Adipocyte (in vitro differentiated cells): ENCODE measurements around the gene MORN1.

ENCODE experiments used
- DNase-seq: peaks from one replicate; pipeline ENCODE4 v3.0.0-alpha.2; 2015; ENCODE audit warnings: low read depth
- H3K27me3 ChIP-seq: replicated peaks from 2 replicates; pipeline ENCODE4 v1.7.0; 2013; ENCODE audit warnings: mild to moderate bottlenecking, low read length, moderate library complexity; ENCODE audit not compliant: control insufficient read depth, insufficient read depth
- H3K36me3 ChIP-seq: 2 replicates; pipeline ENCODE4 v1.7.0; 2013; ENCODE audit warnings: low read length, mild to moderate bottlenecking, moderate library complexity; ENCODE audit not compliant: control insufficient read depth, insufficient read depth, severe bottlenecking
- H3K4me1 ChIP-seq: 2 replicates; pipeline ENCODE4 v1.7.0; 2013; ENCODE audit warnings: mild to moderate bottlenecking, low read length, moderate library complexity; ENCODE audit not compliant: control insufficient read depth, insufficient read depth
- H3K4me3 ChIP-seq: 2 replicates; pipeline ENCODE4 v1.7.0; 2013; ENCODE audit warnings: mild to moderate bottlenecking, low read length, moderate library complexity
- H3K9ac ChIP-seq: 2 replicates; pipeline ENCODE4 v1.7.0; 2013; ENCODE audit warnings: mild to moderate bottlenecking, low read length, moderate library complexity
- H3K9me3 ChIP-seq: 2 replicates; pipeline ENCODE4 v1.7.0; 2013; ENCODE audit warnings: mild to moderate bottlenecking, low read length, moderate library complexity; ENCODE audit not compliant: control insufficient read depth

MORN1 gene

DNA sequence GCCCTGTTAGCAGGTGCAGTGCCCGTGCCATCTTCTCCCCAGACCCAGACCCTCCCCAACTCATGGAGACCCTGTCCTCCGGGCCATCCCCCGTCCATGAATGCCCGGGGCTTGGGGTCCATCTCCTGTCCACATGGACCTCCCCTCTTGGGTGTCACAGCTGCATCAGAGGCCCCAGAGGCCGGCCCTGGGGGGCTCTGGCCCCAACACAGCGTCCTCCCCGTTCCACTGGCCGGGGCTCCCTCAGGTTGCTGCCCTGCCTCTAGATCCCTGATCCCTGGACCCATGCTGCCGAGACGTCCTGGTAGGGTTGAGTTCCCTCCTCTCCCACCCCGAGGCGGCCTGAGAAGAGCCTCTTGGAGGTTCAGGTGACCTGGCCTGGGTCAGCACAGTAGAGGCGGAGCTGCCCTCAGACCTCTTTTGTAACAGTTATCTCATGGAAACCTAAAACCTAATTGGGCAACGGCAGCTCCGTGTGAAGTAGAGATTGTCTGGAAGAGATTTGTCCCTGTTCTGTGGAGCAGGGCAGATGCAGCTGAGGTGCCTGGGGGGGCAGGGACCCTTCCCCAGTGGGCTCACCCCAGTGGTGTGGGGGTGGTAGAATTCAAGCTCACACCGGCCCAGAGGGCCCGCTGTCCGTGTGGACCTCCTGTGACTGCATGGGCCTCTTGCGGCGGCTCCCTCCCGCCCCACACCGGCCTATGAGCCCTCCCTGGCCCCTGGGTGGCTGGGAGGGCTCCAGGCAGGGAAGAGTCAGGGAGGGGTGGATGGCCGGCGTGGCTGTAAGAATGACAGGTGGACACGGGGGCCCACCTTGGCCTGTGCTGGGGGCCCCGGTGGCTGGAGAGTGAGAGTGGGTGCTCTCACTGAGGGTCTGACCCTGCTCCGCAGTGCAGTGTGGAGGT is 107.1 kb downstream of the MORN1 start:
- Histone ChIP-seq H3K9ac (no peak overlapping the region), H3K4me1 (peaks cover 15% of the 10 kb centered on the region), H3K4me3 (no peak overlapping the region), H3K9me3 (no peaks in the 10 kb centered on the region), H3K36me3 (no peaks in the 10 kb centered on the region), H3K27me3 (no peaks in the 10 kb centered on the region)
- no peak for DNase-seq

- DNase-seq, result no peak
- no peak overlapping the region for H3K4me3 ChIP-seq
- no peaks in the 10 kb centered on the region for H3K27me3 ChIP-seq
- H3K9me3 ChIP-seq, result no peaks in the 10 kb centered on the region
- H3K4me1 ChIP-seq, result peaks cover 23% of the 10 kb centered on the region
- H3K36me3 ChIP-seq, result no peaks in the 10 kb centered on the region
- H3K9ac ChIP-seq, result no peak overlapping the region
These were observed 107.9 kb downstream of the MORN1 start for GRCh38 chr1:2283371-2283990.

- peaks cover 30% of the 10 kb centered on the region for H3K4me1 ChIP-seq
- DNase-seq, result no peak
- no peak overlapping the region for H3K9ac ChIP-seq
- peaks cover 3% of the 10 kb centered on the region for H3K36me3 ChIP-seq
- H3K4me3 ChIP-seq, result no peak overlapping the region
- H3K27me3 ChIP-seq, result no peaks in the 10 kb centered on the region
- no peaks in the 10 kb centered on the region for H3K9me3 ChIP-seq
These were observed 108.6 kb downstream of the MORN1 start for GRCh38 chr1:2282556-2283270.

DNA sequence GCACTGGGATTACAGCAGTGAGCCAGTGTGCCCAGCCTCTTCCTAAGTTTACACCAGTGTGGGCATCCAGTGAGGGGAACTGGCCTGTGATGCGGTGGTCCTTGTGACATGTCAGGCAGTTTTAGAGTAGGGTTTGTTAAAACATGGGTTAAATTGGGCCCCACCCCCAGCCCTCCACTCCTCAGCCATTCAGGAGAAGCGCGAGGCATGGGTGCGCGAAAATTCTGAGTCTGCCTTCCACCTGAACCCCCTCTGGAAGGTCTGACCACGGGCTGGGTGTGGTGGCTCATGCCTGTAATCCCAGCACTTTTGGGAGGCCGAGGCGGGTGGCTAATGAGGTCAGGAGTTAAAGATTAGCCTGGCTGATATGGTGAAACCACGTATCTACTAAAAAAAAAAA is 111.5 kb downstream of the MORN1 start:
- Histone ChIP-seq H3K9ac (peak overlapping the region; percentile 63), H3K9me3 (no peaks in the 10 kb centered on the region), H3K4me1 (peaks cover 57% of the 10 kb centered on the region), H3K27me3 (no peaks in the 10 kb centered on the region), H3K4me3 (no peak overlapping the region), H3K36me3 (peaks cover 5% of the 10 kb centered on the region)
- no peak for DNase-seq

- Histone ChIP-seq H3K36me3 (peaks cover 5% of the 10 kb centered on the region), H3K4me3 (no peak overlapping the region), H3K27me3 (no peaks in the 10 kb centered on the region), H3K4me1 (peaks cover 58% of the 10 kb centered on the region), H3K9ac (peak overlapping the region; percentile 63), H3K9me3 (no peaks in the 10 kb centered on the region)
- DNase-seq, result peak; percentile 73
These were observed 112.1 kb downstream of the MORN1 start for GRCh38 chr1:2279210-2279639.

DNA sequence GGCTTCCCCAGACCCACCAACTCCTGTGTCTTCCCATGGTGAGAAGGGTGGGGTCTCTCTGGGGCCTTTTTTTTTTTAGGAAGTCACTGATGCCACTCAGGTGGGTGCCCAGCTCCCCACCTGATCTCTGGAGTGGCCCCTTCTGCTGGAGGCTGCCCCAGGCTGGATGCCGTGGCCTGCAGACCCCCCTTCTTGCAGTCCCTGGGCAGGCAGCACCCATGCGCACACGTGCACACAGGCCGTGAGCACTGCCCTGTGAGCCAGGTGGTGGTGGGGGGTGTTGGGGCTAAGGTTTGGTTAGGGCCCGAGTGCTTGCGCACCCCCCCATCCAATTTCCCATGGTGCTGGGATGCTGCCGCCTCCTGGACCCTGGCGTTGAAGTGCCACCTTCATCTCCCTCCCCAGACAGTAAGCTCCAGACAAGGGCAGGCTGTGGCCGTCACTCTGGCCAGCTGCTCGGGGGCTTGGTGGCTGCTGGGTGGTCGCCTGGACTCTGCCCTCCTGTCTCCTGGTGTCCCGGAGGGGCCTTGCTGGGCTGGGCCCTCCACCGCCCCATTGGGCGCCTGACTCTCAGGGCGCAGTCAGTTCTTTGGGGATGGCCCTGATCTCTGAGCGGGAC is 112.7 kb downstream of the MORN1 start:
- Histone ChIP-seq H3K9ac (peak overlapping the region; percentile 53), H3K4me1 (peaks cover 55% of the 10 kb centered on the region), H3K4me3 (no peak overlapping the region), H3K27me3 (no peaks in the 10 kb centered on the region), H3K36me3 (peaks cover 5% of the 10 kb centered on the region), H3K9me3 (no peaks in the 10 kb centered on the region)
- DNase-seq, result no peak

DNA sequence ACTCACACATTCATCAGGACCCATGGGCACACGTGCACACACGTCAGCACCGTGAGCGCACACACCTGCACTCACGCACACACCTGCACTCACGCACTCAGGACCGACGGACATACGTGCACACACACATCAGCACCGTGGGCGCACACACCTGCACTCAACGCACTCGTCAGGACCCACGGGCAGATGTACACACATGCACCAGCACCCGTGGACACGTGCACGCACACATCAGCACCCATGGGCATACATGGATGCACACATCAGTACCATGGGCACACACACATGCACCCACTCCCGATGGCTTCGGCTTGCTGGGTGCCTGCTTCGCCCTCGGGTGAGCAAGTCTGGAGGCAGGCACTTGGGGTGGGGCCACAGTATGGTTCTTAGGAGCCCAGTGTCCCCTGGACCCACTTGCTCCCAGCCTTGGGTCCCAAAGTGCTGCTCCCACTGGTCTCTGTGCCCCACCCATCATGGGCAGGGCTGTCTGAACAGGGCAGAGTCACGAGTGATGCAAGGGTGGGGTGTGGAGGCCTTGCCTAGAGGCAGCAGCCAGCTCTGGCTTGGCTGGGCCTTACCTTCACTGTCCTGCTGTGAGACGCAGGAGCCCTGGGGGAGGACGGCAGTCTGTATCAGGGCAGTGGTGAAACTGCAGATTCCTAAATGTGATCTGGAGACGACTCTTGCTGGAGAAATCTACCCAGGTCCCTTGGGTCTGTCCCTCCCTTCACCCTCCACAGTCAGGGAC is 113.4 kb downstream of the MORN1 start:
- Histone ChIP-seq H3K27me3 (no peaks in the 10 kb centered on the region), H3K4me1 (peaks cover 61% of the 10 kb centered on the region), H3K9ac (peak overlapping the region; percentile 53), H3K4me3 (no peak overlapping the region), H3K36me3 (peaks cover 5% of the 10 kb centered on the region), H3K9me3 (no peaks in the 10 kb centered on the region)
- peak; percentile 34 for DNase-seq

DNA sequence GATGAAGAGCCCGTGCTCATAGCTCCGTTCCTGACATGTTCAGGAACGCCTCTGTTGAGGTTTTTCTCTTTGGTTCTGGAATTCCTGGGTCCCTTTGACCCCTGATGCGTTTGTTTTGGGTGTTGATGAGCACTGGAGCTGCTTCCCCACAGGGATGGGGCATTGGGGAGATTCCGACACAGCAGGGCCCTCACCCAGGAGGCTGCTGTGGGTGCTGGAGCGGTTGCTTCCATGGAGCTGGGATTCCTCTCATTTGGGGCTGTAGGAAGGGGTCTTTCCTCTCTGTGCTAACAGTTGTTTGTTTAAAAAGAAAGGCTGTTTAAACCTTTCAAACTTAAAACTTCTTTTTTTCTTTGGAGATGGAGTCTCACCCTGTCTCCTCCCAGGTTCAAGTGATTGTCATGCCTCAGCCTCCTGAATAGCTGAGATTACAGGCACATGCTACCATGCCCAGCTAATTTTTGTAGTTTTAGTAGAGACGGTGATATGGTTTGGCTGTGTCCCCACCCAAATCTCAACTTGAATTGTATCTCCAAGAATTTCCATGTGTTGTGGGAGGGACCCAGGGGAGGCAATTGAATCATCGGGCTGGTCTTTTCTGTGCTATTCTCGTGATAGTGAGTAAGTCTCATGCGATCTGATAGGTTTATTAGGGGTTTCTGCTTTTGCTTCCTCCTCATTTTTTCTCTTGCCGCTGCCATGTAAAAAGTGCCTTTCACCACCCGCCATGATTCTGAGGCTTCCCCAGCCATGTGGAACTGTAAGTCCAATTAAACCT is 114.4 kb downstream of the MORN1 start:
- H3K9me3 ChIP-seq, result no peaks in the 10 kb centered on the region
- no peaks in the 10 kb centered on the region for H3K27me3 ChIP-seq
- H3K9ac ChIP-seq, result no peak overlapping the region
- peak; percentile 49 for DNase-seq
- peaks cover 68% of the 10 kb centered on the region for H3K4me1 ChIP-seq
- no peak overlapping the region for H3K4me3 ChIP-seq
- peaks cover 5% of the 10 kb centered on the region for H3K36me3 ChIP-seq

DNA sequence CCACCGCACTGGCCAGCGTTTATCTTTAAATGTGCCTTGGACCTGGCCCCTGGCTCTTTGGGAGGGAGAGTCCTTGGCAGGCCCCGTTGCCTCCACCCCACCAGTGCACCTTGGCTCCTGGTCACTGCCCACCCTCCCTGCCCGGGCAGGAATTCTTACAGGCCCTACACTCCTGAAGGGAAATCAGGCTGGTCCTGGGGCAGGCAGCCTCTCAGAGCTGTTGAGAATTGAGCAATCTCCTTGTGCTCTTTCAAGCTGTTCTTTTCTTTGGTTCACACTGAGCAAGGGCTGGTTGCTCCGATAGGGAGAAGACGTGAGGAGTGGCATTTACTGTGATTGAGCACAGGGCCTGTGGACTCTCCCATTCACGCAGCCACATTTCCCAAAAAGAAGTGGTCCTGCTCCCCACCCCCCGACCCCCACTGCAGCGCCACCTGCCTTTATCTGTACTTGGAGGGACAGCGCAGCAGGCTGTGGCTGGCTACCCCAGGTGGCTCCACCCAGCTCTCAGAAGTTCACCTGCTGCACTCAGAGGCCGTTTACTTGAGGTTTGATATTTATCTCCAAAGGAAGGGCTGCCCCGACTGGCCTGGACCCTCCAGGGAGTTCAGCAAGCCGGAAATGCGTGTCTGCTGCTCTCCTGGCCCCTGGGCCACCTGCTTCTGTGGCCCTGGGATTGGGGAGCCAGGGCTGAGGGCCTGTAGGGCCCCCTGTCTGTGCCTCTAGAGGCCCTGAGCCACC is 115.4 kb downstream of the MORN1 start:
- Histone ChIP-seq H3K36me3 (peaks cover 5% of the 10 kb centered on the region), H3K4me1 (peaks cover 73% of the 10 kb centered on the region), H3K27me3 (no peaks in the 10 kb centered on the region), H3K9ac (peak overlapping the region; percentile 46), H3K9me3 (no peaks in the 10 kb centered on the region), H3K4me3 (no peak overlapping the region)
- DNase-seq, result peak; percentile 66
